Stimulated activated CD8-positive, alpha-beta memory T cell treated with anti-CD3 and anti-CD28 coated beads, Interleukin-12 subunit alpha, Interleukin-12 subunit beta, amount 100 ng/mL, for 4 hours (primary cell): Measurements from ENCODE around the gene NHSL2.
"Not testable (repeated sequence)": the region's sequence is repeated elsewhere in the genome, so short reads cannot be mapped to it uniquely, and the experiment has no call there.

ENCODE experiments used
- DNase-seq: peaks from one replicate; pipeline ENCODE4 v3.0.0-alpha.2; 2020; ENCODE audit warnings: low read depth

The NHSL2 gene

DNA sequence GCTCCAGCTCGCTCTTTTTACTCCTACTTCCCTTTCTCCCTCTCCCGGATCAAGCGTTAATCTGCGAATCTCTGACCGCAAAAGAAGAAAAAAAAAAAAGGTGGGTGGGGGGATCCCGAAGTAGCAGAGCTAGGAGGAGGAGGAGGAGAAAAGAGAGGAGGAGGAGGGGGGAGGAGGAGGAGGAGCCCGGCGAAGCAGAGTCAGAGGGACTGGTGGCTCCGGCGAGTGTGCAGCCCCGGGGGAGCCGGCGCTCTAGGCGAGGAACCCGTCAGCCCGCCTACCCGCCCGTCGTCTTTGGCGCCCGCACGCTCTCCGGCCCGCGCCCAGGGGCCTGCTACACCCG, at the start of gene NHSL2:
Gene NHSL2 (plus strand): TSS at position 203 of the 343 bp plus-strand sequence.
- DNase-seq = peak; percentile 17

DNA sequence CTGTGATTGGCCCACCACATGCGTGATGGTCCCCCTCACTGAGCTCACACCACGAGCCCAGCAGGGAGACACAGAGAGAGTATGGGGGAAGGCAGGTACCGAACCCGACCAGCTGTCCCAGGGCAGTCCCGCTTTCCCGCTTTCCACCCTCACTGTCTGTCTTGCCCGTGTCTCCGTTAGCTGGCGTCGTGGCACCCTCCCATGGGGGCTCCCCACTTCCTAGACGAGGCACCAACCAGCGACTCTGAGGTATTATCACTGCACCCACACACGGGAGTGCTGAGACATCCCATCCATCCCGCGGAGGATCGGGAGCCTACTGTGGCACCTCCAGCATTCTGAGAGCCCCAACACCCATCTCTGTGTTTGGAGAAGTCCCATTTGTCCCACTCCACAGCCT, 43.0 kb upstream of the NHSL2 start:
- no peak for DNase-seq

DNA sequence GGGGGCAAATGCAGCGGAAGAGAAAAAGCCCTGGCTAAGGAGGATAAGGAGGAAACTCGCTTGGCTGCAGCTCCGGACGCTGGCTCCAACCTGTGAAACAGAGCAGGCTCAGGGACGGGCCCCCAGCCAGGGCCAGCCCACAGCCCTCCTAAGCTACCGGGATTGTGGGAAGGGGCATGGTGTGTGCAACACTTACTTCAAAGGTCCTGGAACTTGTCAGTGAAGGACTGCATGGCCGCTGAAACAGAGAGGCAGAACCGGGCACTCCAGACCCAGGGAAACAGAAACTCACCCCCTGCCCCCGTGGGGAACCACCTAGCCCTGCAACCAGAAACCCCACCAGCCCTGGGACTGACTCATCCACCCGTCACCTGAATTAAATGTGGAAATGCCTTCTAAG, 41.1 kb upstream of the NHSL2 start:
- DNase-seq = not testable (repeated sequence)

DNA sequence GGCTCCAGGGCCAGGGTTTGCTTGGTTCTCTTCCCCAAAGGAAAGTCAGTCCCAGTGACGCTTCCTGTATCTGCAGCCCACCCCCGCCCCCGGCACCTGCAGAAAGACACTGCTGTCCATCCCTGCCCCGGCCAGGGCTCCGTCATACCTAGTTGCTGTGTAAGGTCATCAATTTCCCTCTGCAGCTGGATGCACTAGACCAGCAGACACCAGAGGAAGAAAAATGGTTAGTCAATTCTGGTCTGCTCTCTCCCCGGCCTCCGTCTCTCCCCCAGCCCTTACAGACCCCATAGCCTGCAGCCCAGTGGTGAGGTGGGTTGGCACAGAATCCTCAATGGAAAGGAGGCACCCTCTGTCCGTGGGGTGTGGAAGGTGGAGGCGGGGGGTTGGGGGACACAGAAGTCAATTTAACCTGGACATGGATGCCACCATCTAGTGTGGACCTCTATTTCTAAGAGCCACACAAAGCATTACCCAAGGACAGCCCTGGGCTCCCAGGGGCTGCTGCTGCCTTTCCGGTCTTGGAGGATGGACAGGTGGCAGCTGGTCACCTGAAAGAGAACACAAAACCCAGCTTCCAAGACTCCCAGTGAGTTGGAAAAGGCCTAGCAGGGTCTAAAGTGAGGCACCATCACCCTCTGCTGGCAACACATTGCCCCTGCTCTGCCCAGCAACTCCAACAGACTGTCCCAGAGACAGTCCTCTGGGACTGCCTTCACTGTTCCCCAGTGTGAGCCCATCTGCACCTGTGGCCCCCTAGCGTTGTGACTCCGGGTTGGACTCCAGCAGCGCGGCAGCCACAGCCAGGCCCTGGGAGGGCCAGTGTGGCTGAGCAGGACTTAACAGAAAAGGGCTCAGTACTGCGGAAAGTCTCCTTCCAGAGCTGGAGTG, 40.2 kb upstream of the NHSL2 start:
- DNase-seq = no peak

DNA sequence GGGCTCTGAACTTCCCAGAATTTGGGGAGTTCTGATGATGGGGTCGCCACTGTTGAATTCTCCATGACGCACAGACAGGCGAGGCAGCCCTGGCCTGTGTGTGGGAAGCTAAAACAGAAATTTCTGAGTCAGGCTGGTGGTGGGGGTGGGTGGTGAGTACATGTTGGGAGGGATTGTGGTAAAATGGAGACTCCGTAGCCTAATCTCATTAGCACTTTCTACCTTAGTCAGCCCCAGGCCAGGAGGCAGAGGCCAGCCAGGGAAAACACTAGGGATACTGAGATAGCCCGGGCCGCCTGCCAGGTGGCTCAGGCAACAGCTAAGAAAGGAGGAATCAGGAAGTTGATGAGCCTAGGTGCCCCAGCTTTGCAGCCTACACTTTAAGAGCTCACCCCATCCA, 39.3 kb upstream of the NHSL2 start:
- DNase-seq = no peak

DNA sequence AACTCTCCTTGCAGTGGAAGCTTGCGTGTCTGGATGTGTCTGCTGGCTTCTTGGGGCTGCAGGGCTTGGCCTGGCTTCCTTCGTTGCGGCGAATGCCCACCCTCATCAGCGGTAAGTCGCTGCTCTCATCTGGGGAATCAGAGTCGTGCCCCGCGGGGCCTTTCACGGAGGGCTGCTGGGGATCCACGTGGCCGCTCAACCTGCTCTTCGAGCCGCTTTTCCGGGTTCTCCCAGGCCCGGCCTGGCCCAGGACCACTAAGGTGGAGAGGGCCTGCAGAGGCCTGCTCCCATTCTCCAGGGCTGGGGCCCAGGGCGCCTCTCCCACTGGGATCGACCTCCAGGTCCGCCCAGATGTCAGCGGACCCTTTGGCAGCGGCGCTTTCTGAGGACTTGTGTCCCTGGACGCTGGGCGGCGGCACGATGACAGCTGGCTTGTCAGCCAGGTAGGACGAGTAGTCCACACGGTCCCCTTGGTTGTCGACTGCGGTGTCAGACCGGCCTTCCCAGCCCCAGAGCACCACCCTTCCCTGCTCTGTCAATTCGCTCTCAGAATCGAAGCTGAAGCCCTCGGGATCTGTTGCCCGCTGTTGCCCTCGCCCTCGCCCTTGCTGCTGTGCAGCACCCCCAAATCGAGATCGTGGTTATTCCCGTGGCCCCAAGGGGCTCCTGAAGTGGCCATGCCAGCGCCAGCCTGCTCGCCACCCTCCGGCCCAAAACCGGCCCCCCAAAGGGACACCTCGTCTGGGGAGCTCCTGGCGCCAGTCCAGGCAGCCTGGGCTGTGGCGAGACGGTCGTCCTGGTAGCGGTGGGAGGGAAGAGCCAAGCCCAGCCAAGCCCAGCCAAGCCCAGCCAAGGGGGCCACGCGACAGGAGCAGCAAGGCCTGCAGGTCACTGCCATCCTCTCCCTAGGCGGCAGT, 37.8 kb upstream of the NHSL2 start:
- DNase-seq = no peak

DNA sequence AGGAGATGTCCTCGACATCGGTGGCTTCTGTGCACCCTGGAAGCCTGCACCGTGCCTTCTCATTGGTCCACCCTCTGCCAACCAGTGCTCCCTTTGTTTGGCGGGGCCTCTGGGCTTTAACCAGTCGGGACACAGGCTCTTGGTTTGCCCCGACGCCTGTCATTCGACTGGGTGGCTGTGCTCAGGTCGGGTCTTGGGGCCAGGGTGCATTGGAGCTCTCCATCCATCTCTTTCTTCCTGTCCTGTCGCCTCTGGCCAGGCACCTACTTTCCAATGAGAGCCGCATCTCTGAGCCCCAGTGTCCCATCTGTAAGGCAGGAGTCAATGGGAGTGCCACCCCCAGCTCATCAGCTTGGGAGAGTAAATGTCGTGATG, 37.2 kb upstream of the NHSL2 start:
- no peak for DNase-seq

DNA sequence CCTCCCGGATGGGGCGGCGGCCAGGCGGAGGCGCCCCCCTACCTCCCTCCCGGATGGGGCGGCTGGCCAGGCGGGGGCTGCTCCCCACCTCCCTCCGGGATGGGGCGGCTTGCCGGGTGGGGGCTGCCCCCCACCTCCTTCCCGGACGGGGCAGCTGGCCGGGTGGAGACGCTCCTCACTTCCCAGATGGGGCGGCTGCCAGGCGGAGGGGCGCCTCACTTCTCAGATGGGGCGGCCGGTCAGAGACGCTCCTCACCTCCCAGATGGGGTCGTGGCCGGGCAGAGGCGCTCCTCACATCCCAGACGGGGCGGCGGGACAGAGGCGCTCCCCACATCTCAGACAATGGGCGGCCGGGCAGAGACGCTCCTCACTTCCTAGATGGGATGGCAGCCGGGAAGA, 33.8 kb upstream of the NHSL2 start:
- DNase-seq = not testable (repeated sequence)

DNA sequence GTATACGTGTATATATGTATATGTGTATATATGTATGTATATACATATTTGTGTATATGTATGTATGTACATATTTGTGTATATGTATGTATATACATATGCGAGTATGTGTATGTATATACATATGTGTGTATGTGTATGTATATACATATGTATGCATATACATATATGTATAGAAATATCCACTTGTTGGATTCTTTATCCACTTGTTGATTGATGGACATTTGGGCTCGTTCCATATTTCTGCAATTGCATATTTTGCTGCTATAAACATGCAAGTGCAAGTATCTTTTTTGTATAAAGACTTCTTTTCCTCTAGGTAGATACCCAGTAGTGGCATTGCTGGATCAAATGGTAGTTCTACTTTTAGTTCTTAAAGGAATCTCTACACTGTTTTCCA, 25.5 kb upstream of the NHSL2 start:
- DNase-seq = no peak

DNA sequence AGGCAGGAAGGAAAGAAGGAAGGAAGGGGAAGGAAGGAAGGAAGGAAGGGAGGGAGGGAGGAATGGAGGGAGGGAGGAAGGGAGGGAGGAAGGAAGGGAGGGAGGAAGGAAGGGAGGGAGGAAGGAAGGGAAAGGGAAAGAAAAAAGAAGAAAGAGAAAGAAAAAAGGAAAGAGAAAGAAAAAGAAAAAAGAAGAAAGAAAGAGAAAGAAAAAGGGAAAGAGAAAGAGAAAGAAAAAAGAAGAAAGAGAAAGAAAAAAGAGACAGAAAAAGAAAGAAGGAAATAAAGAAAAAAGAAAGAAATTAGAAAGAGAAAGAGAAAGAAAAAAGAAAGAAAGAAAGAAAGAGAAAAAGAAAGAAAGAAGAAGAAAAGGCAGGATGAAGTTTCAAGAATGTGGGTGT, 15.0 kb upstream of the NHSL2 start:
- no peak for DNase-seq

DNA sequence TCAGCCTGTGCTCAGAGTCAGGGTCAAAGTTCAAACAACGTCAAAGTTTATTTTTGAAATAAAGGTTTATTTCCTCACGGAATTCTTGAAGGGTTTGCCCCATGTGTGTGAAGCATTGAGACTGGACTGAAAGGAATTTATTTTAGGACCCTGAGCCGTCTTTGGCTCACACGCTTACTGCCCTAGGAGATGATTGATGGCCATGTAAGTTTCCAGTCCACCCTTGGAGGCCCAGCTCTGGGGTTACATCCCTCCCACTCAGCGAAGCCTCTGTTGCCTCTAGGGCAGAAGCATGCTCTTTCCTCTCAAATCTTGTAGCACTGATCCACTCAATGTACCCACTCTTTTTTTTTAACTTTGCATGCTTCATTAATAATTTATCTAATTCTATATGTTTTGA, 4.5 kb upstream of the NHSL2 start:
- no peak for DNase-seq

DNA sequence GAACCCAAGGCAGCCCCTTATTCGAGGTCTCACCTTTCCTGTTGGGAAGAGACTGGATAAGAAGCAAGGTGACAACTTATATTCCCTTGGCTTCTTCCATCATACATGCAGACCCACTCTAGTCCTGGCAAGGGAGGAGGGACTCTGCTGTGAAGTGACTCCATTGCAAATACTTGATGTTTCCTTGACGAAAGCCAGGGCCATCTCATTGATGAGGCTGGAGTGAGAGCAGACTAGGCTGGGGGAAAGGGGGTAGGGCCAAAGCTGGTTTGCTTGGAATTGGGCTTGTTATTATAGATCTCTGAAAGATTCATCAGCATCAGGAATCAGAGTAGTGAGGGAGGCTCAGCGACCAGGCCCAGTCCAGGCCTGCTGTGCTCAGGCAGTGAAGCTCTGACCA, 2.3 kb upstream of the NHSL2 start:
- DNase-seq = no peak

DNA sequence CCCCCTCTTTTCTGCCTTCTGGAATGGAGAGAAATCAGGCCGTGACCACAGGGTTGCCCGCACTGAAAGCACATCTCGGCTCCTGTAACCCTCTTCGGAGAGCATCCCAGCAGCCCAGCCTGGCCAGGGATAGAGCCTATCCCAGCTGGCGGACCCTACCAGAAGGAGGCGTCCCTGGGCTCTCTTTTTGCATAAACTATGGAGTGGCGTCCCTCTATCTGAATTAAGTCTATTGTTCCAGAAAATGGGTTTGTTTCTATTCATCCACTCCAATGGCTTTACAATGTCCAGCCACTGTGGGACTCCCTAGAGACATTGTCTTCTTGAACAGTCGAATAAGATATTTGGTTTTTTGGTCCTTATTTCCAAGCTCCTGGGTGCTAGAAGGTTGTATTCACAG, 689 bp upstream of the NHSL2 start:
- DNase-seq = no peak

DNA sequence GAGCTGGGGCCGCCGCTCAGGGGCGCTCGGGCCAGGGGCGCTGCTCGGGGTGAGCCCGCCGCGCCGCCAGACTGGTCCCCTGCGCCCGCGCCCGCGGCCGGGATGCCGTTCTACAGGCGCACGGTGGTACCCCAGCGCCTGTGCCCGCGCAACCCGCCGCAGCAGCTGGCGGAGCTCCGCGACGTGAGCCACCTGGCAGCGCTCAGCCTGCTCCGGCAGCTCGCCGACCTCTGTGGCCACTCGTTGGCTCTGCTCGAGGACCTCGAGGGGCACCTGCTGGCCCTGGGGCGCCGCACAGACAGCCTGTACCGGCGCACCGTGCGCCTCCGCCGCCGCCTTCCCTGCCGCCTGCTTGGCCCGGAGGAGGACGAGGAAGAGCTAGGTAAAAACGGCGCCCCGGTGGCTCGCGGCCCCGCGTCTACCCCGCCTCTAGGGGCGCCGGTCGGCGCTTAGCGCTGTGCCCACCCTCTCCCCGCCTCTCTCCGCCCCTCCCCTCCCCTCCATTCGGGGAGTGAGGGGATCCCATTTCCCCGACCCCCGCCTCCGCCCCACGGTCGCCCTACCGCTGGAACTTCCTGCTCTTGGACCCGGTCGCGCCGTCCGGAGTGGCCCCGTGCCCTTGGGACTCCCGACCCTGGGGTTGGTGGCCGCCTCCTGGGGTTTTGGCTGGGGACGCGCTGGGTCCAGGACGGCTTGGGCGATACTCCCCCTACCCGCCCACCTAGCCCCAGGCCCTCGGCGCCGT, 513 bp downstream of the NHSL2 start:
- DNase-seq = peak; percentile 10

DNA sequence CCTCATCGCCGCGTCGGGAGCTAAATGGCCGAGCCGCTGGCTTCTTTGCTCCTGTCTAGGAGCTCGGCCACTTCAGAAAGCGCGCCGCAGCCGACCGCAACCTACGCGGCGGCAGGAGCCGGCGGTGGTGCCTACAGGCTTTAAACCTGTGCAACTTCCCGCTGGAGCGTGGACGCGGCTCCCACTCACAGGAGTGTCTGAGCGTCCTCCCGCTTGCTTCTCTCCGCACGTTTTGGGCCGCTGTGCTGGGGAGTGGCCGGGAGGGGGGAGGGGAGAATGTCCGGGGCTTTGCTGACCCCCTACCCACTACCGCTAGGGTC, 1.0 kb downstream of the NHSL2 start:
- DNase-seq = no peak

DNA sequence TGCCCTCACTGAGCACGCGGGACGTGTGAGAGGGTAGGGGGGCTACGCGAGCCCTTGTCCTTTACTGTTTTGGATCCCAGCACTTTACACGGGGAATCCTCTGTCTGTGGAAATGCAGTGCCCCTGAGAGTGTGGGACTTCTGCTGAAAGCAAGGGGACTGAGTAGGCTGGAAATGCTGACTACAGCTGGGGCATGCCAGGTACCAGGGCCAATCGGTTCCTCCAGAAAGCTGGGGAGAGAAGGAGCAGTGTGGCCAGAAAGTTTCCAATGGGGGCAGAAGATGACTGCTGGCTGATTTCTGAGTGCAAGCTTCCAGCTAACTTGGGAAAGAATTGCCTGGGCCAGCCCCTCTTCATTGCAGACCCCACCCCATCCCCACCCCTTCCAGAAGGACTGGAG, 1.5 kb downstream of the NHSL2 start:
- DNase-seq = no peak

DNA sequence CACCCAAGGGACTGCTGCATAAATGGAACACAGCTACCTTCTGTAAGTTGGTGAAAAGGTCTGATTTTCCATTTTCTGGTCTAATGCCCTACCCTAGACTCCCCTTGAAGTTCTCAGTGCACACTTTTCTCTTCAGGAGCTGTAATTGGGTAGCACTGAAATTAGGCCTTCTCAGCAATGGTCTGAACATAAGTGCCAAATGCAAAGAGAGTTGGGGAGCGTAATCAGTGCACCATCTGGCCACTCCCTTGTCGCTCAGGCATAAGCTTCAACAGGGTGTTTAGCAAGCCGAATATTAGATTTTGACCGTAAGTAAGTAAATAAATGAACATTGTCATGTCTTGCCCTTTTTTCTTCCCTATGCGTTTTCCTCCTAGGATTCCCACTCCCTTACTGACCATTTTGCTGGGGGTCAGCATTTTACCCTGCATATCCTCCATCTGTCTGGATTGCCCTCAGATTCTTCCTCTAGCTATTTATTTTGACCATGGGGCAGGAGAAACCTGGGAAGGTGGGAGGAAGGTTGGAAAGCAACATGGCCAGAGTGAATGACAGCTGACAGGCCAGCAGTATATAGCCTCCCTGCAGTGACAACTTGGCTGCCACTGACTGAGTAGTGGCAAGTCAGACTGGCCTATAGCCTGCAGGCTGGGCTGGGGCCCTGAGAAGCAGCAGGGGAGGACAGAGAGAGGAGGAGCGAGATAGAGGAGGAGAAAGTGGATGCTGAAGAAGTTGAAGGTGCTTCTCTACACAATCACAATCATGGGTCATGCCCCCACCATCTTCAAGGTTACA, 2.7 kb downstream of the NHSL2 start:
- DNase-seq = no peak

DNA sequence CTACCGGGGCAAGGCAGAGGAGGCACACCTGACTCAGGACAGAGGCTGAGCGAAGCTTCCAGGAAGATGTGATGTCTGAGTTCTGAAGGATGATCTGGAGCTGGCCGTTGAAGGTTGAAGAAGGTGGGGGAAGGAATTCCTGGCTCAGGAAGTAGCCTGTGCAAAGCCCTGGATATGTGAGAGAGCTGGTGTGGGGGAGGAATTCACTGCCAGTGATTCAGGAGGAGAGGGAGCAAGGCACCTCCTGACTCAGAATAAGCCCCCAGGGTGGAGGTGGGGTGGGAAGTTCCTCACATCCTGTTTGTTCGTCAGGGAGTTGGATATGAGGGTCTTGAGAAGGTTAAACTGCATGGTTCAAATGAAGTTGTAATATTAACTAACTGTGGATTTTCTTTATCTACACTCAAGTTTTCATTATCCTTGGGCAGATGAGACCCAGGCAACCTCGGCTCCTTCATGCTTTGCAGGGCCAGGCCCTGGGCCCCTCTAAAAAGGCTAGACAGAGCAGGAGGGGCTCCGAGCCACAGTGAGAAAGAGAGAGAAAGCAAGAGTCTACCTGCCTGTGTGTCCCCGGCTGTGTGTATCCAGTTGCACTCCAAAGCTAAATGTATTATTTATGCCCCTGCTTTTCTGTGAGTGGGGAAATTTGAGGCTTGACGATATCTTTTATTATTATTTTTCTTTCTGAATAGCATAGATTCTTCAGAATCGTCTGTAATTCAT, 7.1 kb downstream of the NHSL2 start:
- no peak for DNase-seq

DNA sequence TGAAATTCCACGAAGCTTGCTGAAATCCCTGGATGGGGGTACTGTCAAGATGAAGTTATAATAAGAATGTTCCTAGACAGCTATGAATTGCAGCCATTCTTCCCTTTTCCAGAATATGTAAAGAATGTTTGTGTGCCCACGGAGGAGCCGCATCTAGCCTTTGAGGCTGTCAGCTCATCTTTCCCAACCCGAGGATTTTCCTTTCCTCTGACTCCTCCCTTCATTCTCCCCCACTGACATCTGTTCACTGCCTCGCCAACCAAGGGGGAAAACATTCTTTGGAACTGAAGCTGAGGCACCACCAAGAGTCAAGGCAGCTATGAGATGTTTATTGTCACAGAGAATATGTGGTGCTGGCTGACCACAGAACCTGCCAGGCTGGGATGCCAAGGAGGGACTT, 8.8 kb downstream of the NHSL2 start:
- no peak for DNase-seq

DNA sequence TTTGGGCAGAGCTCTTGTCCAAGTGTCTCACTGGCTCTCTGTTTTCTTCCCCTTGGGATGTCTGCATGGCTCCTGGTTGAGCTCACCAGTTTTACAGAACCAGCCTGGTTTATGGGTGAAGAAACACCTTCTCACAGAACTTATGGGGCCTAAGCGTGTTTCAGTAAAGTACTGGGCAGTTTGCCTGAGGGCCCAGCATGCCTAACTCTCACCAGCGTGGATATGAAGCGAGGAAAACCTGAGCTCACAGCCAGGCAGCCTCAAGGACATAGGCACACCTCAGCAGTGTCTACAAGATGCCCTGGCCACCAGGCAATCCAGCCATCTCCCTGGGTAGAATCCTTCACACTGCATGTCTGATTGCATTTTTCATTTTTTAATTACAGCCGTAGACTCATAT, 9.2 kb downstream of the NHSL2 start:
- DNase-seq = no peak

DNA sequence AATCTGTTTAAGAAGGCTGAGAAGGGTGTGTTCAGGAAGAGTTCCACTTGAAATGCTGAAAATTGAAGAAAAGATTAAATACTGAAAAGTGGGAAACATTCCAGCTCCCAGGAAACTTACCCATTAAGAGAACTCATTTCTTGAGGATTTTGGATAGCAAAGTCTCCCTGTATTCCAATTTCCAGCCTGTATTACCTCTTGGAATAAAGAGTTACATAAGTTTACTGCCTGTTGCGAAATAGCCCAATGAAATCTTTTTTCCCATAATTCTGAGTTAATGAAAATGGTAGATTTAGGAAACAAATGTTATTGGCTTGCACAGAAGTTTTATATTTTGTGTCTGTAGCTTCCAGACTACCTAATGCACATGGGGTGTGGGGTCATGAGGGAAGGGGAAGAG, 12.0 kb downstream of the NHSL2 start:
- DNase-seq = no peak
